ELF-1 (cell line): ENCODE data around the gene ARID1B.

Experiments
- DNase-seq: peaks from one replicate; pipeline ENCODE4 v3.0.0-alpha.2; 2016; ENCODE audit warnings: low read depth, low spot score

Gene ARID1B

DNA sequence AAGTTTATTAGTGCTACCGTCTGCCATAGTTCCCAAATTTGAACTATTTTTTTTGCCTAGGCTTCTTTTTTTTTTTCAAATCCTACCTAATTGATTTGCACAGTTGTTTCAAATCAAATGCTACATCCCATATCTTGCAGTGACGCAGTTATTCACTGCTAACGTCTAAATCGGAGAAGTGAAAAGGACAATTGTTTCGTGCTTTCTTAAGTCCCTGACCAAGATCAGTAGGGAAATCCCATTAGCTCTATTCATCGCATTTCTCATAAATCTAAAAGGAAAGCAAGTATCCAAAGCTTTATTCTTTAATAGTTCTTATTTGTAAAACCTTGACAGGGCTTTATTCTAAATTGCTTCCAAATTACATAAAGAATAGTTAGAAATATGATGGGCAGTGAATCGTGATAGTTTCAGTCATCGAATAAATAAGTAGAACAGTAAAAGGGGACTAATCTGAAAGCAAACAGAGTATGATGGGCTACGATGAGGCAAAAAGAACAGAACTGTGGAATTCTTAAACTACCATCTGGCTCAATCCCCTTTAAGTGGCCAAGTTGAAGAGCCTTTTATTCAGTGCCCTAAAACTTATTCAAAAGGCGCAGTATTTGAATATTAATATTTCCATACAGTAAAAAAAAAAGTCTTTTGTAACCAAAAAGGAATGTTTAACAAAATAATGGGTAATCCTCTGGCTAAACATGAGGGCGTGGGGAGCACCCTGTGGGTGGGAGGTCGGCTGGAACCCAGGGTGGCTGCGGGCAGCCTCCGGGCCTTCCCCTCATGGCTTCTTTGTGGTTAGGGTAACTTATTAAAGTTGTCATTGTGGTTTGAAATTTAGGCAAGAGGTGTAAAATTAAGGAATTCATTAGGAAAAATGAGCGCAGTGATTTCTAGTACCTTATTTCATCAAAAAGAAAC, 3.0 kb upstream of the ARID1B start:
- no peak for DNase-seq

- no peak for DNase-seq
These were observed 2.2 kb upstream of the ARID1B start for GRCh38 chr6:156774863-156775405.

GRCh38 chr6:156775717-156776116, 1.5 kb upstream of the ARID1B start:
- no peak for DNase-seq

DNA sequence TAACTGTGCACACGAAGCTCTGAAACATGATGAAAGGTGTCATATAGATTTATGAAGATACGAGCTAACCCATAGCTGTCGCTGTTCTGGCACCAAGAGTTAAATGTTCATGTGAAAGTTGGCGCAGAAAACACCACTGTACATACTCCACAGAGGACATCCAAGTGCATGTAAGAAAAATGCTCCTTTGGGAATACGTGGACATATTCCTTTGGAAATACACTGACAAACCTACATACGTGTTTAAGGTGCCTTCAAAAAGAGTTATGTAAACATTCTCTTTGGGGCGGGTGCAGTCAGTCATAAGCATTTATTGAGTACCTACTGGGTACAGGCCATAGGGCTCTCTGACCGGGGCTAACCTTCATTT, 723 bp upstream of the ARID1B start:
- no peak for DNase-seq

GRCh38 chr6:156777577-156778453, 637 bp downstream of the ARID1B start:
- peak; percentile 54 for DNase-seq

- DNase-seq: peak; percentile 58
These were observed 1.5 kb downstream of the ARID1B start for GRCh38 chr6:156778454-156779205.

- DNase-seq: peak; percentile 62
These were observed 2.3 kb downstream of the ARID1B start for GRCh38 chr6:156779206-156780094.

DNA sequence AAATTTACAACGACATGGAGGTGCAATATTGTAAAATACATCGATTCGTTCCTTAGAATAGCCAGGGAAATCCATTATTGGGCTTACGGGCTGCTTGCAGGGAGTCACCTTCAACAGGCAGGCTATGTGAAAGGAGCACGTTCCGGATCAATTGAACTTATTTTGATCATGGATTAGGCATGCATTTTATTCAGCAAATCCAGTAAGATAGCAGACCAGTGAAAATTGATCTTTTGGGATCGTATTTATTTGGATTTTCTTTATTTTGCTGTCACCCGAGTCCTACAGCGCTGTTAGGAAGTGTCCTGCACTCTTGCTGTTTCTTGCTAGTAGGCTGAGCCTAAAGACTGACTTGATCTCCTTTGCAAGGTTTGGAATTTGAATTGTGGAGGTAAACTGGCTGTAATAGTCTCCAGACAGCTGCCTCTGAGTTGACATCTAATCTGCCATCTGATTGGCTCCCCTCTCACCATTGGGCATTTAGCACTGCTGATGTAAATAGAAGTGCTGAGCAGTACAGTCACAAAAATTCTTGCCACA, 3.0 kb downstream of the ARID1B start:
- peak; percentile 75 for DNase-seq

GRCh38 chr6:156780962-156781853, 4.0 kb downstream of the ARID1B start:
- no peak for DNase-seq

- DNase-seq: no peak
These were observed 4.9 kb downstream of the ARID1B start for GRCh38 chr6:156781861-156782631.

- DNase-seq: no peak
These were observed 5.6 kb downstream of the ARID1B start for GRCh38 chr6:156782691-156783320.

DNA sequence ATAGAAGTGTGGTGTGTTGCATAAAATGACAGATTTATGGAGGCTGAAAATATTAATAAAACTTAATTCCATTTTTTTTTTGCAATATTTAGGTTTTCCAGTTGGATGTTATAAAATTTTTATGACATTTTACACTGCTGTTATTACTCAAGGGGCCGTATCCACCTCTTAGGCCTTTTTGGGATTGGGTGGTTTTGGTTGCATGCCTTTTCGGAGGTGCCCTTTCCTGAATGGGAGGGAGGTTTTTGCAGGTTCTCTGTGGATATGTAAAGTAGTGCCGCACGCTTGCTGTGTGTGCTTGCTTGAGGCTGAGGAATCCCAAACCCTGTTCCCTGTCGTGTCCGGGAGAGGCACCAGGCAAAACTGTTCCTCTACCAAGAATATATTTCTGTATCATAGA, 6.8 kb downstream of the ARID1B start:
- no peak for DNase-seq

DNA sequence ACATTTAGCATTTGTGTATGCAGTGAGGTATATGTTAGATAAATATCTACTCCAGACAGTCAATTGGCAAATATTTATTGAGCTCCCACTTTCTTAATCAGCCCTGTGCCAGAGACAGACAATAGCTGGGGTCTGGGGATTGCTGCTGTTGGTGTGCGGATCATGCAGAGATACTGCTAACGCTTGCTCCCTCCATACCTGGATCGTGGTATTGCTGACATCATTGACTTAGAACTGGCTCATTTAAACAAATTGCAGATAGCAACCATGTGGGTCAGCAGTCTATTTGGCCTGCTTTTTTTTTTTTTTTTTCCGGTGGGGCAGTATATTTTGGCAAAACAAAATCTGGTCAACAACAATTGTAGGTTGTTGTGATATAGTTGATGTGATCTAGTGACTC, 9.5 kb downstream of the ARID1B start:
- no peak for DNase-seq

DNA sequence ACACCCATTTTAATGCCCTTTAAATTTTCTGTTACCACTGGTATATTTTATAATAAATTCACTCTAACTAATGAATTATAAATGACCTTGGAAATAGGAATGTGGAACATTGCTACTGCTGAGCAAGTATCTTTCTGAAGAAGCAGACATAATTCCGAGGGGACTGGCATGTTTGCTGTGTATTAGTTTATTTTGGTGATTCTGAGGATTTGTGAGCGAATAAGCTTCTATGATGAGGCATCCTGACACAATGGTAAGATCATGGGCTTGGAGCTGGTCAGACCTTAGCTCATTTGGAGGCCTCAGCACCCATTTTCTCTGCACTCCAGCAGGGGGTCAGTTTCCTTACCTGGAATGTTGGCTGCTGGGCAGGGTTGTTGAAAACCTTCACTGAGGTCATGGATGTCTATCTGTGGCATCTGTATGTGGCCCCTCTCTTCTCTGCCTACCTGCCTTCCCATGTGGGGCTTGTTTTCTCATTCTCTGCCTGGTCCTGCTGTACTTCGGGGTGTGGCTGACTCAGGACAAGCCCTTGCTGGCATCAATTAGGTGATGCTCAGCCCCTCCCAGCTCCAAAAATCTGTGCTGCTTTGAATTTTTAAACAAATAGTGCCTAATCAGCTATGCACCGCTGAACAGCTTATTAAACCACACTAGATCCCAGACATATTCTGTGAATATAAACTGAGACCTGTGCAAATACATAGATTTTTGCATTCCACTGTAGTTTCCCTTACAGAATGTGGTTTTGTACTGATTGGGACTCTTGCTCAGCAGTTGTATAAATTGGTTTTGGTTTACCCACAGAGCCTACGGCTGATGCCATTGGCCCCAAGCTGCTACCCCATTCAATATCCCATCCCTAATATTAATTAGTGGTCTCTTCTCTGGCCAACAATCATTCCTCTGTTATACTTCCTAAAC, 10.7 kb downstream of the ARID1B start:
- DNase-seq: no peak

GRCh38 chr6:156789081-156789943, 12.1 kb downstream of the ARID1B start:
- no peak for DNase-seq
